SK-N-SH treated with all-trans-retinoic acid at 6 μM for 48 hours (cell line): Measurements from ENCODE around the gene ZSCAN12.

Experiments
- ARNTL ChIP-seq: fragments of 450-650 bp; formaldehyde crosslinking; IDR thresholded peaks from 2 replicates; pipeline ENCODE4 v1.5.0; 2020; ENCODE audit warnings: low read depth, mild to moderate bottlenecking, moderate library complexity, borderline replicate concordance
- BACH2 ChIP-seq: fragments of 250-450 bp; sonication (Bioruptor Pico); IDR thresholded peaks from 2 replicates; pipeline ENCODE4 v1.9.0; 2021; ENCODE audit warnings: mild to moderate bottlenecking, borderline replicate concordance
- CSDC2 ChIP-seq: fragments of 250-450 bp; sonication (Bioruptor Pico); IDR thresholded peaks from 2 replicates; pipeline ENCODE4 v1.5.0; 2020; ENCODE audit warnings: mild to moderate bottlenecking, moderate library complexity
- ESRRG ChIP-seq: fragments of 250-450 bp; sonication (Bioruptor Pico); IDR thresholded peaks from 2 replicates; pipeline ENCODE4 v1.6.1; 2021; ENCODE audit warnings: mild to moderate bottlenecking
- GLIS3 ChIP-seq: fragments of 250-450 bp; sonication (Bioruptor Pico); IDR thresholded peaks from 2 replicates; pipeline ENCODE4 v1.5.0; 2020; ENCODE audit warnings: mild to moderate bottlenecking, moderate library complexity
- OSR1 ChIP-seq: fragments of 250-450 bp; sonication (Bioruptor Pico); IDR thresholded peaks from 2 replicates; pipeline ENCODE4 v1.8.0; 2022; ENCODE audit warnings: moderate library complexity, mild to moderate bottlenecking, inconsistent platforms
- PATZ1 ChIP-seq: fragments of 250-450 bp; sonication (Bioruptor Pico); IDR thresholded peaks from 2 replicates; pipeline ENCODE4 v1.8.0; 2020; ENCODE audit warnings: mild to moderate bottlenecking, moderate library complexity, borderline replicate concordance
- SNAI2 ChIP-seq: fragments of 250-450 bp; sonication (Bioruptor Pico); IDR thresholded peaks from 2 replicates; pipeline ENCODE4 v1.5.0; 2020; ENCODE audit warnings: mild to moderate bottlenecking, moderate library complexity
- TSHZ2 ChIP-seq: fragments of 250-450 bp; sonication (Bioruptor Pico); IDR thresholded peaks from 2 replicates; pipeline ENCODE4 v1.5.0; 2020; ENCODE audit warnings: mild to moderate bottlenecking, moderate library complexity
- ZFP30 ChIP-seq: fragments of 450-650 bp; formaldehyde crosslinking; IDR thresholded peaks from 2 replicates; pipeline ENCODE4 v1.5.0; 2022; ENCODE audit warnings: mild to moderate bottlenecking, moderate library complexity
- ZNF70 ChIP-seq: fragments of 450-650 bp; formaldehyde crosslinking; IDR thresholded peaks from 2 replicates; pipeline ENCODE4 v1.5.0; 2020; ENCODE audit warnings: mild to moderate bottlenecking, moderate library complexity
- TF ChIP-seq, protein P1 (sequence below): fragments of 250-450 bp; sonication (Bioruptor Pico); IDR thresholded peaks from 2 replicates; pipeline ENCODE4 v1.5.1; 2021; ENCODE audit warnings: mild to moderate bottlenecking, moderate library complexity

- TF ChIP-seq ZFP30 (CRISPR knock-in tag): no peak
- no peak for TF ChIP-seq CSDC2 (CRISPR knock-in tag)
- TF ChIP-seq, protein P1, sequence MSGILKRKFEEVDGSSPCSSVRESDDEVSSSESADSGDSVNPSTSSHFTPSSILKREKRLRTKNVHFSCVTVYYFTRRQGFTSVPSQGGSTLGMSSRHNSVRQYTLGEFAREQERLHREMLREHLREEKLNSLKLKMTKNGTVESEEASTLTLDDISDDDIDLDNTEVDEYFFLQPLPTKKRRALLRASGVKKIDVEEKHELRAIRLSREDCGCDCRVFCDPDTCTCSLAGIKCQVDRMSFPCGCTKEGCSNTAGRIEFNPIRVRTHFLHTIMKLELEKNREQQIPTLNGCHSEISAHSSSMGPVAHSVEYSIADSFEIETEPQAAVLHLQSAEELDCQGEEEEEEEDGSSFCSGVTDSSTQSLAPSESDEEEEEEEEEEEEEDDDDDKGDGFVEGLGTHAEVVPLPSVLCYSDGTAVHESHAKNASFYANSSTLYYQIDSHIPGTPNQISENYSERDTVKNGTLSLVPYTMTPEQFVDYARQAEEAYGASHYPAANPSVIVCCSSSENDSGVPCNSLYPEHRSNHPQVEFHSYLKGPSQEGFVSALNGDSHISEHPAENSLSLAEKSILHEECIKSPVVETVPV (CRISPR knock-in tag): no peak
- no peak for TF ChIP-seq BACH2 (CRISPR knock-in tag)
- no peak for TF ChIP-seq SNAI2 (CRISPR knock-in tag)
- no peak for TF ChIP-seq ZNF70 (CRISPR knock-in tag)
- TF ChIP-seq GLIS3 (CRISPR knock-in tag): no peak
- TF ChIP-seq ESRRG (CRISPR knock-in tag): no peak
- no peak for TF ChIP-seq ARNTL (CRISPR knock-in tag)
- no peak for TF ChIP-seq OSR1
- no peak for TF ChIP-seq PATZ1 (CRISPR knock-in tag)
- TF ChIP-seq TSHZ2 (CRISPR knock-in tag): no peak
Measured at GRCh38 chr6:28353356-28353755, 46.2 kb downstream of the ZSCAN12 start.
